H1 (cell line): ENCODE results near the gene SPARCL1. TPM values are rescaled to one million over a fixed set of nuclear protein-coding genes. Genes with fewer than 3 reads are reported as not detected.

Experiments
- CTCF ChIA-PET: fragments of 300-600 bp; sonication (Branson Sonifier 250); formaldehyde crosslinking; loops from one replicate; lab custom pipeline; 2021; ENCODE audit not compliant: partially characterized antibody; lab: Charles Lee
- POLR2A ChIA-PET: fragments of 300-600 bp; sonication (Branson Sonifier 250); formaldehyde crosslinking; loops from one replicate; lab custom pipeline; 2021; ENCODE audit warnings: inconsistent platforms; ENCODE audit not compliant: partially characterized antibody; lab: Charles Lee
- DNase-seq, 2 experiments: peaks; one replicate each; pipeline versions ENCODE4 v3.0.0 to v3.0.0-alpha.2; 2010 to 2022; ENCODE audit warnings: low spot score in 2 of 2, low read depth in 1 of 2, mixed read lengths in 1 of 2
- FAIRE-seq: peaks from 2 replicates; lab custom pipeline; 2011; peaks lifted over from hg19 to GRCh38; lab: Jason Lieb, UNC
- H2AFZ ChIP-seq: 2 replicates; pipeline ENCODE4 v1.8.1; 2012; ENCODE audit warnings: low read length, inconsistent platforms
- H2AK5ac ChIP-seq: 2 replicates; pipeline ENCODE4 v1.6.1; 2013; ENCODE audit warnings: low read depth, low read length
- H2BK120ac ChIP-seq: replicated peaks from 2 replicates; pipeline ENCODE3; 2013; ENCODE audit warnings: low read depth, low read length, inconsistent platforms
- H2BK12ac ChIP-seq: 2 replicates; pipeline ENCODE4 v1.6.1; 2013; ENCODE audit warnings: low read depth, low read length
- H2BK15ac ChIP-seq: 2 replicates; pipeline ENCODE4 v1.6.1; 2013; ENCODE audit warnings: low read length
- H2BK20ac ChIP-seq: 2 replicates; pipeline ENCODE4 v1.6.1; 2013; ENCODE audit warnings: low read length
- H2BK5ac ChIP-seq: 2 replicates; pipeline ENCODE4 v1.6.1; 2013; ENCODE audit warnings: low read depth, low read length
- H3K14ac ChIP-seq: 2 replicates; pipeline ENCODE4 v1.6.1; 2013; ENCODE audit warnings: inconsistent platforms; ENCODE audit not compliant: insufficient read length
- H3K18ac ChIP-seq: 2 replicates; pipeline ENCODE4 v1.6.1; 2013; ENCODE audit warnings: low read length; ENCODE audit errors: extremely low read depth
- H3K23ac ChIP-seq: 2 replicates; pipeline ENCODE4 v1.6.1; 2013; ENCODE audit warnings: inconsistent platforms; ENCODE audit not compliant: insufficient read length
- H3K23me2 ChIP-seq: 2 replicates; pipeline ENCODE4 v1.6.1; 2013; ENCODE audit warnings: low read depth, low read length
- H3K27ac ChIP-seq: 2 replicates; pipeline ENCODE4 v1.6.1; 2011; ENCODE audit warnings: low read depth, low read length, inconsistent platforms
- H3K27me3 ChIP-seq, 4 experiments: replicated peaks in 1 of 4; 1 replicate in 1 of 4; 2 replicates in 3 of 4; pipeline versions ENCODE4 v1.6.1 to v1.8.1; 2011 to 2013; ENCODE audit warnings: low read length in 3 of 4, mild to moderate bottlenecking in 3 of 4, inconsistent platforms in 2 of 4, mixed read lengths in 2 of 4, moderate library complexity in 1 of 4; ENCODE audit not compliant: control insufficient read depth in 3 of 4, insufficient read depth in 3 of 4; ENCODE audit errors: extremely low read depth in 1 of 4
- H3K36me3 ChIP-seq, 4 experiments: 2 replicates each; pipeline versions ENCODE4 v1.6.1 to v1.8.1; 2011 to 2013; ENCODE audit warnings: mild to moderate bottlenecking in 4 of 4, low read length in 3 of 4, moderate library complexity in 2 of 4, control low read depth in 1 of 4, inconsistent platforms in 1 of 4; ENCODE audit not compliant: insufficient read depth in 4 of 4, control insufficient read depth in 2 of 4
- H3K4ac ChIP-seq: replicated peaks from 2 replicates; pipeline ENCODE3; 2013; ENCODE audit warnings: low read length, low read depth, mixed read lengths, inconsistent platforms; ENCODE audit not compliant: insufficient read length
- H3K4me1 ChIP-seq, 4 experiments: replicated peaks in 1 of 4; 1 replicate in 1 of 4; 2 replicates in 3 of 4; pipeline versions ENCODE4 v1.6.1 to v1.8.1; 2011 to 2013; ENCODE audit warnings: low read length in 3 of 4, inconsistent platforms in 2 of 4, mixed read lengths in 1 of 4; ENCODE audit not compliant: insufficient read depth in 4 of 4, control insufficient read depth in 3 of 4
- H3K4me2 ChIP-seq, 2 experiments: 2 replicates each; pipeline versions ENCODE4 v1.6.1 to v1.8.1; 2011 to 2013; ENCODE audit warnings: low read depth in 2 of 2, low read length in 2 of 2, control low read depth in 1 of 2, inconsistent platforms in 1 of 2, mild to moderate bottlenecking in 1 of 2; ENCODE audit not compliant: insufficient read depth in 1 of 2
- H3K4me3 ChIP-seq, 4 experiments: fragments of 200-600, 300-600 bp in 1 of 4; sonication (generic), shearing (Covaris generic), sonication (Bioruptor Twin) in 1 of 4; 2 replicates each; pipeline versions ENCODE4 v1.5.1 to v1.8.1; 2011 to 2016; ENCODE audit warnings: low read length in 4 of 4, low read depth in 3 of 4, control low read depth in 2 of 4, inconsistent platforms in 2 of 4, mild to moderate bottlenecking in 2 of 4, mixed read lengths in 1 of 4, moderate library complexity in 1 of 4; ENCODE audit not compliant: insufficient read depth in 2 of 4; ENCODE audit errors: extremely low read depth in 1 of 4
- H3K56ac ChIP-seq: replicated peaks from 2 replicates; pipeline ENCODE3; 2013; ENCODE audit warnings: low read depth, mild to moderate bottlenecking, mixed read lengths, low read length, inconsistent platforms; ENCODE audit not compliant: insufficient read length
- H3K79me1 ChIP-seq: 2 replicates; pipeline ENCODE4 v1.6.1; 2013; ENCODE audit warnings: low read depth, low read length, control low read depth
- H3K79me2 ChIP-seq, 2 experiments: 2 replicates each; pipeline versions ENCODE4 v1.6.1 to v1.8.1; 2012 to 2013; ENCODE audit warnings: low read length in 2 of 2, mild to moderate bottlenecking in 2 of 2, inconsistent platforms in 1 of 2; ENCODE audit not compliant: insufficient read depth in 2 of 2, control insufficient read depth in 1 of 2
- H3K9ac ChIP-seq, 4 experiments: replicated peaks in 1 of 4; 1 replicate in 1 of 4; 2 replicates in 3 of 4; pipeline versions ENCODE4 v1.6.1 to v1.8.1; 2011 to 2013; ENCODE audit warnings: low read depth in 3 of 4, low read length in 3 of 4, control low read depth in 2 of 4, mild to moderate bottlenecking in 2 of 4, moderate library complexity in 2 of 4, inconsistent platforms in 1 of 4; ENCODE audit errors: extremely low read depth in 1 of 4
- H3K9me3 ChIP-seq, 2 experiments: 2 replicates each; pipeline versions ENCODE4 v1.6.1 to v1.8.1; 2012 to 2013; ENCODE audit warnings: mild to moderate bottlenecking in 2 of 2, moderate library complexity in 2 of 2, control low read depth in 1 of 2, inconsistent platforms in 1 of 2, low read depth in 1 of 2, low read length in 1 of 2, mixed read lengths in 1 of 2; ENCODE audit not compliant: insufficient read depth in 2 of 2
- H4K20me1 ChIP-seq, 2 experiments: replicated peaks in 1 of 2; 2 replicates each; pipeline versions ENCODE3 to v1.8.1; 2011 to 2013; ENCODE audit warnings: inconsistent platforms in 2 of 2, low read length in 2 of 2, mild to moderate bottlenecking in 1 of 2; ENCODE audit not compliant: insufficient read depth in 2 of 2, control insufficient read depth in 1 of 2
- H4K5ac ChIP-seq: 2 replicates; pipeline ENCODE4 v1.6.1; 2013; ENCODE audit warnings: low read length, low read depth, mixed read lengths, inconsistent platforms; ENCODE audit not compliant: insufficient read length
- H4K8ac ChIP-seq: 2 replicates; pipeline ENCODE4 v1.8.0; 2013; ENCODE audit warnings: mild to moderate bottlenecking, moderate library complexity, low read length, inconsistent platforms; ENCODE audit not compliant: insufficient read depth; ENCODE audit errors: extremely low read depth
- H4K91ac ChIP-seq: replicated peaks from 2 replicates; pipeline ENCODE3; 2013; ENCODE audit warnings: low read length, mixed read lengths, inconsistent platforms; ENCODE audit not compliant: insufficient read length
- POLR2A ChIP-seq, 2 experiments: IDR thresholded peaks; 1 replicate in 1 of 2; 2 replicates in 1 of 2; pipeline ENCODE4 v1.6.1; 2011; ENCODE audit warnings: low read depth in 2 of 2, low read length in 2 of 2, mild to moderate bottlenecking in 2 of 2; ENCODE audit errors: control extremely low read depth in 1 of 2
- WGBS, 2 experiments: shearing (Covaris generic) in 1 of 2; methylation state at CpG; one replicate each; pipeline versions ENCODE4 v1.1.6 to v1.1.7; 2013 to 2015; ENCODE audit warnings: low lambda C conversion rate in 2 of 2, mixed read lengths in 2 of 2, inconsistent platforms in 1 of 2, low coverage in 1 of 2, missing lambda C conversion rate in 1 of 2; ENCODE audit not compliant: insufficient replicate concordance in 2 of 2, insufficient coverage in 1 of 2, insufficient read length in 1 of 2; ENCODE audit errors: extremely low coverage in 1 of 2, missing lambda C conversion rate in 1 of 2; 5-methylcytosine and 5-hydroxymethylcytosine counted together
- polyA plus RNA-seq, 7 experiments: library from polyadenylated mRNA; depleted of rRNA in 3 of 7; stranded (reverse) in 5 of 7; unstranded in 2 of 7; fragments of >200 nt in 5 of 7; fragments of 200-250 nt in 2 of 7; gene quantifications; 1 replicate in 5 of 7; 2 replicates in 1 of 7; 4 replicates in 1 of 7; pipeline versions ENCODE4 v1.2.1 to v1.2.3, GENCODE V29; 2011 to 2013; ENCODE audit warnings: missing spikeins in 2 of 7, mixed read lengths in 2 of 7
- total RNA-seq: library from RNA; stranded (reverse); fragmentation: NEBNext Ultra II Directional; extraction: Animal tissue kit (Norgen Biotek cat#: 25700); gene quantifications from 2 replicates; pipeline ENCODE4 v1.2.1, GENCODE V29; 2021

The SPARCL1 gene
- total and polyA plus RNA-seq, 2 of the 8 experiments (the other 6 are each of a cell fraction or from before 2014, with no cell fraction given) = 0.48 to 0.51 TPM

- H3K4ac ChIP-seq = no peak overlapping the region
- H2BK12ac ChIP-seq = no peak overlapping the region
- H2BK120ac ChIP-seq = no peak overlapping the region
- H3K79me1 ChIP-seq = no peaks in the 10 kb centered on the region
- H3K9me3 ChIP-seq = no peaks in the 10 kb centered on the region
- no peak for FAIRE-seq
- no peak overlapping the region for H3K56ac ChIP-seq
- H4K8ac ChIP-seq = no peak overlapping the region
- no peak overlapping the region for H2AK5ac ChIP-seq
- H4K20me1 ChIP-seq = no peaks in the 10 kb centered on the region
- H3K79me2 ChIP-seq = no peaks in the 10 kb centered on the region
- H2AFZ ChIP-seq = no peak overlapping the region
- H3K9ac ChIP-seq = no peak overlapping the region
- POLR2A ChIA-PET = interaction anchor here (1.0 kb wide), 1 partner anchor 11 kb away, joined by 3 read pairs; no protein-coding TSS in a partner anchor
- no peak overlapping the region for H4K91ac ChIP-seq
- H3K4me3 ChIP-seq = no peak overlapping the region
- no peak overlapping the region for H3K4me2 ChIP-seq
- no peaks in the 10 kb centered on the region for H3K23me2 ChIP-seq
- H3K27ac ChIP-seq = no peak overlapping the region
- H4K5ac ChIP-seq = no peak overlapping the region
- CTCF ChIA-PET = interaction anchor here (0.6 to 2.8 kb wide), 15 partner anchors 10 to 354 kb away, joined by 3 to 13 read pairs (median 4); partner anchors contain the start of gene SPARCL1
- no peak overlapping the region for H3K23ac ChIP-seq
- WGBS, 2 experiments = 82% methylated on average over 4 of the region's 5 CpGs; no CpG with 5 or more reads in 1 of the 2 experiments
- H3K4me1 ChIP-seq = no peaks in the 10 kb centered on the region
- no peak overlapping the region for H2BK15ac ChIP-seq
- no peak for TF ChIP-seq POLR2A (IDR thresholded peaks at IDR 0.05; ENCODE audit: control extremely low read depth in 1 of 2, low read depth in 2 of 2, low read length in 2 of 2)
- no peak overlapping the region for H3K14ac ChIP-seq
- no peak overlapping the region for H2BK20ac ChIP-seq
- DNase-seq = no peak
- no peaks in the 10 kb centered on the region for H3K27me3 ChIP-seq
- H3K18ac ChIP-seq = no peak overlapping the region
- H3K36me3 ChIP-seq = no peaks in the 10 kb centered on the region
- H2BK5ac ChIP-seq = no peak overlapping the region
Observed at GRCh38 chr4:87498446-87498900, 30.7 kb downstream of the SPARCL1 start.
